Femur (tissue), 1 donor: ENCODE results near the gene TANGO6.

Experiments used
- DNase-seq: peaks from one replicate; pipeline ENCODE4 v3.0.0-alpha.2; 2017

TANGO6 gene

GRCh38 chr16:69064764-69065313 lies 221.5 kb downstream of the TANGO6 start:
- peak; percentile 42 for DNase-seq

- no peak for DNase-seq
Measured at GRCh38 chr16:69069504-69069903, 226.2 kb downstream of the TANGO6 start.

GRCh38 chr16:69071036-69071435 lies 227.7 kb downstream of the TANGO6 start:
- no peak for DNase-seq

GRCh38 chr16:69072640-69072974 lies 229.3 kb downstream of the TANGO6 start:
- no peak for DNase-seq

DNA sequence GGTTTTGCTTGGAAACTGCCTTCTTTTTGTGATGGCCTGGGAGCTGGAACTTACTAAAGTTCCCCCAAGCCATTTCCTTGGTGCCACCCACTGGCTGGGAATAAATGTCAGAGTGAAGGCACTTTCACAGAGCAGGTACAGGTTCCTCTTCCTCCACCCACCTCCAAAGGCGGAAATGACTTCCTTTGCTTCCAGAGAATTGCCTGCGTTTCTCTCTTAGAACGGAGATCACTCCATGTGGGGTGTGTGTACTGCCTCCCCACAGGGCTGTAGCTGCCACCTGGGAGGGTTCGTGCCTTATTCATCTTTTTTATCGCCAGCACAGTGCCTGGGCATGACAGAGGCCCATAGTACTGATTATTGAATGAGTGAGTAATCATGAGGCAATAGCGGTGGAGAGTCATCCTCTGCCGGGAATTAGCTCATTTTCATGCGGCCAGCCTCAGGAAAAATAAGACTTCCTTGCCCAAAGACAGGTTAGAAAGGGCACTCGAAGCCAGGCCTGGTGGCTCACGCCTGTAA lies 229.9 kb downstream of the TANGO6 start:
- no peak for DNase-seq

DNA sequence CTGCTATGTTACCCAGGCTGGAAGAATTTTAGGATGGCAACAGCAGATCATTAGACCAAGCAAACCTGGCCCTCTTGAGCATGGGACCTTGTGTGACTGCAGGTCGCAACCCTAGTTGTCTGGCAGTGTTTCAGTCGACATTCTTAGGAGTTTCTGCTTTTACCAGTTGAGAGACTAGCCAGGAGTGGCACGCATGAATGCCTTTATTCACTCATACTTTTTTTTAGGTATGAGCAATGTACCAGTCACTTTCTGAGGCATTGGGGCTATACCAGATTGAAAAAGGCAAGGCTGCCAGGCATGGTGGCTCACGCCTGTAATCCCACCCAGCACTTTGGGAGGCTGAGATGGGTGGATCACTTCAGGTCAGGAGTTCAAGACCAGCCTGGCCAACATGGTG lies 233.9 kb downstream of the TANGO6 start:
- DNase-seq = no peak

GRCh38 chr16:69078073-69078472 lies 234.7 kb downstream of the TANGO6 start:
- no peak for DNase-seq

DNA sequence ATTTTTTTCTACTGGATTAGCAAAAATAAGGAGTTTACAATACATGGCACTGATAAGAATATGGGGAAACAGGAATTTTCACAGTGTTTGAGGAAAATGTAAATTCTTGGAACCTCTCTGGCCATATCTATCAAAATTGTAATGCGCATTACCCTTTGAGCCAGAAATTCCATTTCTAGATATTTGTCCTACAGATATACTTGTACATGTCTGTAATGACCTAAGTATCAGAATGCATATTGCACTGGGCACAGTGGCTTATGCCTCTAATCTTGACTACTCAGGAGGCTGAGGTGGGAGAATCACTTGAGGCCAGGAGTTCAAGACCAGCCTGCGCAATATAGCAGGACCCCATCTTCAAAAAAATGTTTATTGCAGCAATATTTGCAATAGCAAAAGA lies 236.4 kb downstream of the TANGO6 start:
- no peak for DNase-seq

- no peak for DNase-seq
Measured at GRCh38 chr16:69083306-69083941, 240.1 kb downstream of the TANGO6 start.

- no peak for DNase-seq
Measured at GRCh38 chr16:69084289-69084688, 241.0 kb downstream of the TANGO6 start.

- DNase-seq = no peak
Measured at GRCh38 chr16:69085032-69085695, 241.8 kb downstream of the TANGO6 start.

DNA sequence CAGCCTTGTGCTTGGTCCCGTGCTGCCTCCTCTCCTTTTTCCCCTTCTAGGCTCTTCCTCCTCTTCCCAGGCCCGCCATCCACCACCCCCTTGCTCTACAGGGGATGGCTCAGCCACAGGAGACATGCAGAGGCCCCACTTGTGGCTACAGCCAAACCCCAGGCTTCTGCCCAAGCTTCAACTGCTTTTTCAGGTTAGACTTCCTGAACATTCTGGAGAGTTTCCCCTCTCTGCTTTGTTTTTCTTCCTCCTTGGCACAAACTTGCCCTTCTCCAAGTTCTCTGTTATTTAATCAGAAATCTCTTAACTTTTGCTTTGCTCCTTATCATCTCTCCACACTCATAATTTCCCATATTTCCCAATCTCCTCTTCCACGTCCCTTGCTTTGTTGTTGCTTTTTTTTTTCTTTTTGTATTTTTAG lies 243.8 kb downstream of the TANGO6 start:
- no peak for DNase-seq

- DNase-seq = no peak
Measured at GRCh38 chr16:69088684-69089083, 245.4 kb downstream of the TANGO6 start.

- DNase-seq = no peak
Measured at GRCh38 chr16:69089091-69089910, 246.0 kb downstream of the TANGO6 start.

GRCh38 chr16:69093974-69094373 lies 250.6 kb downstream of the TANGO6 start:
- DNase-seq = no peak

DNA sequence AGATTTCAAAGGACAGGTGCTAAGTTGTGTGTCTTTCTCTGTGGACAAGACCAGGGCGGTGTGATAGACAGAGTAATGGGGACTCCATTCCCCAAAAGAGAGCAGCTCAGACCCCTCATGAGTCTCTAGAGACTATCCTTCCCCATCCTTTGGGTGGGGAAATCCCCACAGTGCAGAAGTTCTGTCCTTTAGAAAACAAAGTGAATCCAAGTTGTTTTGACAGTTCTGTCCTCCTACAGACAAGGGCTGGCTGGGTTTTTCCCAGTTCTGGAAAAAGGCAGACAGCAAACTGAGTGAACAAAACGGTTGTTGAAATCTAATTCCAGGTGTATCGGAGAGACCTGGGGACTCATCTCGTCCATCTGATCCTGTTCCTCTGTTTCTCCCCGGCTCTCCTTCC lies 251.2 kb downstream of the TANGO6 start:
- no peak for DNase-seq

DNA sequence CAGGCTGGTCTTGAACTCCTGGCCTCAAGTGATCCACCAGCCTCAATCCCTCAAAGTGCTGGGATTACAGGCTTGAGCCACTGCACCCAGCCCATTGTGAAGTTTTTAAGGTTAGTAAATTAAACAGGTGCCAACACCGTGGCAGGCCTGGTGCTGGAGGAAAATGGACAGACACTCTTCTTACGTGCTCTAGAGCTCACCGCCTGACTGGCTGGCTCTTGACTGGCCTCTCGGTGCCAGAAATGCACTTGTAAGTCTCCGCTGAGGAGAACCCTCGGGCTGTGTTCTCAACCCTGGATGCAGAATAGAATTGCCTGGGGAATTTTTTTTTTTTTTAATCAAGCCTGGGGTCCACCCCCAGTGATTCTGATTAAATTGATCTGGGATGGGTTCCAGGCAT lies 251.9 kb downstream of the TANGO6 start:
- no peak for DNase-seq

DNA sequence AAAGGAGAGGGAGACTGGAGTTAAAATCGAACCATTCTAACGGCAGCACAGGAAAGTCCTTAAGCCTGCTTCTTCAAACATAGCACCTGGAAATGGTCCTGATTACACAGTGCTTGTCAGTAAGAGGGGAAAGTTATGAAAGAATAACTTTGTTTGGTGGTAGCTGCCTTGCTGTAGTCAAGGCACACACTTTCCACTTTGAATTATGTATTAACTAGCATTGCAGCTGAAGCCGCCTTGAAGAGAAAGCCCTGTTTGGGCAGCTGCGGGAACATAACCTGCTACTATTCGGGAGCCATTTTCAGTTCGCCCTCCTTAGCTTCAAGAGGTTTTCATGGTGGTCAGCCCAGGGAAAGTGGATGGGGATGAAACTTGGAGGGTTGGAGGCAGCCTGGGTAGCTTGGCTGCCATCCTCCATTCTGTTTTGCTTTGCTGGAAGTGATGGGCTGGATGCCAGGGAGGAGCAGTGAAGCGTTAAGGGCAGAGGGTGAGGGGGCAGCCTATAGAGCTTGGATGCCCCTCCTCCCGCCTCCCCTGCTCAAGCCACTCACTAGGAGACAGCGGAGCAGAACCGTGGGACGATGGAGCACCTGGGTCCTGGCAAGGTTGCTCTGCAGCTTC lies 256.9 kb downstream of the TANGO6 start:
- no peak for DNase-seq

DNA sequence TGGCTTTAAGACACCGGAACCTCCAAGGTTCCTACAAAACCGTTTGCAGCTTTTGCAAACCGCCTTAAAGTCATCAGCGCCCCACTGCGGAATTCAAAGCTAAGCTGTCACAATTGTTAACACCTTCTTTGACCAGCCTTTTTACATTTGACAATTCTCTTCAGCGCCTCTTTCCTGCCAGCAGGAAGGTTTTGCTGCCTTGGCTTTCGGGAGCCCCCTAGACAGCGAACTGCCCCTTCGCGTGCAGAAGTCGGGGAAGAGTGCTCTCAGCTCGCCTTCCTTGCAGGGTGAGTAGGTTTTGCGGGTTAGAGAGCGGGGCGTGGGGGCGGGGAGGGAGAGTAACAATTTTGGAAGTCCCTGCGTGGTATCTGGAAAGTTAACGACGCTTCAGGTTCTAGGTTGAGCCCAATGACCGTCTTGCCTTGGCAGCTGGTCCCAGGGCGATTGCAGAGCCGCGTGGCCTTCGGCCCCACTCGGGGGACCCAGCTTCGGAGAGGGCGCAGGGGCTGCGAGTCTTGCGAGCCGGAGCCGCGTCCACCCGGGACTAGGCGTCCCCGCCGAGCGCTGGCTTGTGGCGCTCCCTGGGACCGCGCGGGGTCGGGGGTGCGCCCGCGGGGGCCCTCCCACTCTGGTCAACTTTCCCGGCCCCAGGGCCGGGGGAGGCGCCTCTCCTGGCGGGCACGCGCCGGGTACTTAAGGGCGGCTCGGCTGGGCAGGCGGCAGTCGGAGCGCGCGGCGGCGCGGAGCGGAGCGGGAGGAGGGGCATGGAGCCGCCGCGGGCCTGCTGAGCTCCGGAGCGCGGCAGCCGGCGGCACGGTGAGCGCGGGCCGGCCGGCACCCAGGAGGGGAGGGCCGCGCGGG lies 262.4 kb downstream of the TANGO6 start, which contains the start of gene HAS3:
Gene HAS3 (plus strand): TSS at position 153 of the 861 bp plus-strand sequence. CDS start 3,743 bp downstream, outside the sequence.
- peak; percentile 53 for DNase-seq

- no peak for DNase-seq
Measured at GRCh38 chr16:69106491-69107315, 263.4 kb downstream of the TANGO6 start.
